ENCODE results near the gene MAFG.

DNA sequence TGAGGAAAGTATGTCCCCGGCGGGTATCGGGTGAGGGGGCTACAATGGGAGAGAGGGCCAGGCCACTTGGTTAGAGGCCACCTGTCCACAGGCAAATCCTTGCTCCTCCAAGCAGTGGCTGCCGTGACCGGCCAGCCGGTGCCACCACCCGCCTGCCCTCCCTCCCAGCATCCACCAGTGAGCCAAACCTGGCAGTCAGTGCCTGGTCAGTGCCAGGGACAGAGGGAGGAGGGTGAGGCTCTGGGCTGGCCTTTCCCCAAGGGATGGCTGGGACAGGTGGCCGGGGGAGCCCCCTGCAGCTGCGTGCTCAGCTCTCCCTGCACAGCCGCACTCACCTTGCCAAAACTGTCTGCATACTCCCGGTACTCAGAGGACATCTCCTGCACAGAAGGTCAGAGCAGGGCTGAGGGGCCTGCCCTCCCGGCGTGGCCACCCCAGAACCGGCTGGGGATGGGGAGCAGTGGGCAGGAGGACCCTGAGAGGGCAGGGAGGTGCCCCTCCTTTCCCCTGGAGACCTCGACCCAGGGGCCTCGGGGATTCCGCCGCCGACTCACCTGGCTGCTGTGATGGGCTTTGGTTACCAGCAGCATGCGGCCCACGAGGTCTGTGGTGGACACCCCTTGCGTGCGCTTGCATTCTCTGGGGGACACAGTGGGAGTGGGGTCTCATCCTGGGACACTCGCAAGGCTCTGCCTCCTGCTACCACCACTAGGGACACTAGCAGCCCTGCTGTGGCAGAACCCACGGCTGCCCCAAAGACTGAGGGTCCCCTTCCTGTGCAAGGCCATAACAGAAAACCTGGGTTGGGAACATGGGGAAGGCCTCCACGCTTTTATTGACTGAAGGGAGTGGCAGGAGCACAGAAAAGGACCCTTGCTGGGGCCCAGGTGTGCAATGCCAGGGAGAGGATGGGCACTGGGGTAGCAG is 20.1 kb downstream of the MAFG start:
- TF ChIP-seq, protein P1, sequence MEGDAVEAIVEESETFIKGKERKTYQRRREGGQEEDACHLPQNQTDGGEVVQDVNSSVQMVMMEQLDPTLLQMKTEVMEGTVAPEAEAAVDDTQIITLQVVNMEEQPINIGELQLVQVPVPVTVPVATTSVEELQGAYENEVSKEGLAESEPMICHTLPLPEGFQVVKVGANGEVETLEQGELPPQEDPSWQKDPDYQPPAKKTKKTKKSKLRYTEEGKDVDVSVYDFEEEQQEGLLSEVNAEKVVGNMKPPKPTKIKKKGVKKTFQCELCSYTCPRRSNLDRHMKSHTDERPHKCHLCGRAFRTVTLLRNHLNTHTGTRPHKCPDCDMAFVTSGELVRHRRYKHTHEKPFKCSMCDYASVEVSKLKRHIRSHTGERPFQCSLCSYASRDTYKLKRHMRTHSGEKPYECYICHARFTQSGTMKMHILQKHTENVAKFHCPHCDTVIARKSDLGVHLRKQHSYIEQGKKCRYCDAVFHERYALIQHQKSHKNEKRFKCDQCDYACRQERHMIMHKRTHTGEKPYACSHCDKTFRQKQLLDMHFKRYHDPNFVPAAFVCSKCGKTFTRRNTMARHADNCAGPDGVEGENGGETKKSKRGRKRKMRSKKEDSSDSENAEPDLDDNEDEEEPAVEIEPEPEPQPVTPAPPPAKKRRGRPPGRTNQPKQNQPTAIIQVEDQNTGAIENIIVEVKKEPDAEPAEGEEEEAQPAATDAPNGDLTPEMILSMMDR (IDR thresholded peaks at IDR 0.05; ENCODE audit: insufficient read depth, low read depth, low read length), result no peak
- TF ChIP-seq EZH2 (IDR thresholded peaks at IDR 0.05; ENCODE audit: insufficient read depth, low read length), result no peak

All from astrocyte (in vitro differentiated cells and primary cell).